SU-DHL-6 (cell line): ENCODE data around the gene RAB26.

ENCODE experiments used
- H2AFZ ChIP-seq: fragments of 200-600 bp; sonication (generic); 2 replicates; pipeline ENCODE4 v1.6.1; 2014; ENCODE audit warnings: low read depth, mild to moderate bottlenecking, moderate library complexity, mixed read lengths, antibody characterized with exemption, low read length; ENCODE audit not compliant: severe bottlenecking
- H3F3A ChIP-seq: fragments of 200-600 bp; shearing (Covaris generic); 2 replicates; pipeline ENCODE4 v1.6.0; 2016; ENCODE audit warnings: antibody characterized with exemption, mild to moderate bottlenecking; ENCODE audit not compliant: insufficient read depth
- H3K27ac ChIP-seq: fragments of 200-600 bp; sonication (generic); 2 replicates; pipeline ENCODE4 v1.5.1; 2016; ENCODE audit warnings: low read depth, mild to moderate bottlenecking, low read length, moderate library complexity, mixed read lengths
- H3K27me3 ChIP-seq: fragments of 200-600 bp; sonication (generic), shearing (Covaris generic); 2 replicates; pipeline ENCODE4 v1.6.0; 2014; ENCODE audit warnings: mild to moderate bottlenecking, low read length
- H3K36me3 ChIP-seq: fragments of 200-600 bp; sonication (generic); 2 replicates; pipeline ENCODE4 v1.6.1; 2014; ENCODE audit warnings: mild to moderate bottlenecking, low read length, mixed read lengths
- H3K4me2 ChIP-seq: fragments of 300-600, 200-600 bp; shearing (Covaris generic), sonication (generic); 2 replicates; pipeline ENCODE4 v1.6.0; 2014; ENCODE audit warnings: low read length, low read depth, mild to moderate bottlenecking; ENCODE audit not compliant: poor library complexity, severe bottlenecking
- H3K4me3 ChIP-seq: fragments of 200-600 bp; sonication (generic); 2 replicates; pipeline ENCODE4 v1.5.1; 2014; ENCODE audit warnings: antibody characterized with exemption, low read length, mild to moderate bottlenecking, mixed read lengths; ENCODE audit not compliant: insufficient read depth, poor library complexity, severe bottlenecking
- H3K79me2 ChIP-seq: fragments of 200-600 bp; sonication (generic); 2 replicates; pipeline ENCODE4 v1.6.1; 2014; ENCODE audit warnings: mild to moderate bottlenecking, low read length, moderate library complexity; ENCODE audit not compliant: insufficient read depth
- H3K9ac ChIP-seq: fragments of 200-600 bp; sonication (generic); 2 replicates; pipeline ENCODE4 v1.7.0; 2014; ENCODE audit warnings: mild to moderate bottlenecking, low read length
- H3K9me2 ChIP-seq: fragments of 200-600 bp; sonication (generic); replicated peaks from 2 replicates; pipeline ENCODE4 v1.6.1; 2014; ENCODE audit warnings: low read length; ENCODE audit not compliant: insufficient read depth
- H3K9me3 ChIP-seq: fragments of 200-600 bp; sonication (generic); 2 replicates; pipeline ENCODE4 v1.6.1; 2014; ENCODE audit warnings: low read length, mixed read lengths; ENCODE audit not compliant: insufficient read depth
- H4K20me1 ChIP-seq: fragments of 200-600 bp; sonication (generic); 2 replicates; pipeline ENCODE4 v1.6.1; 2014; ENCODE audit warnings: low read depth, mild to moderate bottlenecking, antibody characterized with exemption, low read length, moderate library complexity, mixed read lengths
- CTCF ChIP-seq: fragments of 200-600 bp; sonication (generic); IDR thresholded peaks from one replicate; pipeline ENCODE4 v1.5.1; 2017; ENCODE audit warnings: antibody characterized with exemption, mild to moderate bottlenecking, low read length, moderate library complexity; ENCODE audit not compliant: insufficient read depth, poor library complexity, severe bottlenecking
- EZH2phosphoT487 ChIP-seq: fragments of 200-600 bp; sonication (generic), shearing (Covaris generic); conservative IDR thresholded peaks from 2 replicates; pipeline ENCODE4 v1.6.1; 2018; ENCODE audit warnings: mild to moderate bottlenecking, antibody characterized with exemption, low read length, moderate library complexity, mixed read lengths

RAB26 gene

DNA sequence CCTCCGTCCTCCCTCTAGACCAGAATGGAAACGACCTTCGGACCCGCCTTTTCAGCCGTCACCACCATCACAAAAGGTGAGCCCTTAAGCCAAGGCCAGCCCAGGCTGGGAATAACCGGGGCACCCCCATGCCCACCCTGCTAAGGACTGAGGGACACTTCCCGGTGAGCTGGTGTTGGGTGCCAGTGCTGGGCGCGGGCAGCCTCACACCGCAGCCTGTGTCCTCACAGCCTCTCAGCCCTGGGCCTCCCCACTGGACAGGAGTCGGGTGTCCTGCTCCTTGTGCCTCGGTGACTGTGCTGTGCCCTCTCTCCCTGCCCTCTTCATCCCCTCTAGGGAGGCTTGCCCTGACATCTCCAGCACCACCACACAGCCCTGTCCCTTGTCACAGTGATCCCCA lies 17.4 kb downstream of the RAB26 start:
- no peaks in the 10 kb centered on the region for H3K9me3 ChIP-seq
- no peak overlapping the region for H3K4me3 ChIP-seq
- no peak for TF ChIP-seq CTCF
- no peak for TF ChIP-seq EZH2phosphoT487
- H4K20me1 ChIP-seq: no peaks in the 10 kb centered on the region
- no peak overlapping the region for H2AFZ ChIP-seq
- H3K27me3 ChIP-seq: no peaks in the 10 kb centered on the region
- no peak overlapping the region for H3K9ac ChIP-seq
- no peaks in the 10 kb centered on the region for H3F3A ChIP-seq
- no peak overlapping the region for H3K27ac ChIP-seq
- peaks cover 35% of the 10 kb centered on the region for H3K79me2 ChIP-seq
- H3K9me2 ChIP-seq: no peaks in the 10 kb centered on the region
- no peaks in the 10 kb centered on the region for H3K36me3 ChIP-seq
- H3K4me2 ChIP-seq: no peak overlapping the region

- Histone ChIP-seq H4K20me1 (no peaks in the 10 kb centered on the region), H3K27me3 (no peaks in the 10 kb centered on the region), H3K9ac (no peak overlapping the region), H3K4me3 (no peak overlapping the region), H3K79me2 (peaks cover 29% of the 10 kb centered on the region), H3K36me3 (no peaks in the 10 kb centered on the region), H3K4me2 (no peak overlapping the region), H3F3A (no peaks in the 10 kb centered on the region), H3K9me2 (no peaks in the 10 kb centered on the region), H3K27ac (no peak overlapping the region), H2AFZ (no peak overlapping the region), H3K9me3 (no peaks in the 10 kb centered on the region)
- TF ChIP-seq CTCF (no peak), EZH2phosphoT487 (no peak)
These were observed 18.0 kb downstream of the RAB26 start for GRCh38 chr16:2166263-2167067.

GRCh38 chr16:2167068-2167638 lies 18.7 kb downstream of the RAB26 start:
- peaks cover 22% of the 10 kb centered on the region for H3K79me2 ChIP-seq
- H2AFZ ChIP-seq: no peak overlapping the region
- no peaks in the 10 kb centered on the region for H3K27me3 ChIP-seq
- H3K4me2 ChIP-seq: no peak overlapping the region
- H4K20me1 ChIP-seq: no peaks in the 10 kb centered on the region
- no peaks in the 10 kb centered on the region for H3K9me3 ChIP-seq
- no peaks in the 10 kb centered on the region for H3K36me3 ChIP-seq
- no peaks in the 10 kb centered on the region for H3K9me2 ChIP-seq
- no peak for TF ChIP-seq EZH2phosphoT487
- no peak for TF ChIP-seq CTCF
- no peak overlapping the region for H3K27ac ChIP-seq
- no peaks in the 10 kb centered on the region for H3F3A ChIP-seq
- no peak overlapping the region for H3K9ac ChIP-seq
- no peak overlapping the region for H3K4me3 ChIP-seq
